WTC11 (cell line): Measurements from ENCODE around the gene UBC.
"Not testable (repeated sequence)": the region's sequence is repeated elsewhere in the genome, so short reads cannot be mapped to it uniquely, and the experiment has no call there.

Experiments used
- CTCF ChIP-seq: fragments of 200-600 bp; IDR thresholded peaks from 2 replicates; pipeline ENCODE4 v1.8.0; 2022; ENCODE audit warnings: antibody characterized with exemption
- IRF2 ChIP-seq: sonication (generic); formaldehyde crosslinking; IDR thresholded peaks from 2 replicates; pipeline ENCODE4 v1.8.0; 2022; ENCODE audit warnings: low read depth, missing genetic modification reagents, borderline replicate concordance
- TF ChIP-seq, protein P1 (sequence below): sonication (generic); formaldehyde crosslinking; IDR thresholded peaks from 2 replicates; pipeline ENCODE4 v1.8.1; 2022; ENCODE audit warnings: low read depth, missing genetic modification reagents, borderline replicate concordance

DNA sequence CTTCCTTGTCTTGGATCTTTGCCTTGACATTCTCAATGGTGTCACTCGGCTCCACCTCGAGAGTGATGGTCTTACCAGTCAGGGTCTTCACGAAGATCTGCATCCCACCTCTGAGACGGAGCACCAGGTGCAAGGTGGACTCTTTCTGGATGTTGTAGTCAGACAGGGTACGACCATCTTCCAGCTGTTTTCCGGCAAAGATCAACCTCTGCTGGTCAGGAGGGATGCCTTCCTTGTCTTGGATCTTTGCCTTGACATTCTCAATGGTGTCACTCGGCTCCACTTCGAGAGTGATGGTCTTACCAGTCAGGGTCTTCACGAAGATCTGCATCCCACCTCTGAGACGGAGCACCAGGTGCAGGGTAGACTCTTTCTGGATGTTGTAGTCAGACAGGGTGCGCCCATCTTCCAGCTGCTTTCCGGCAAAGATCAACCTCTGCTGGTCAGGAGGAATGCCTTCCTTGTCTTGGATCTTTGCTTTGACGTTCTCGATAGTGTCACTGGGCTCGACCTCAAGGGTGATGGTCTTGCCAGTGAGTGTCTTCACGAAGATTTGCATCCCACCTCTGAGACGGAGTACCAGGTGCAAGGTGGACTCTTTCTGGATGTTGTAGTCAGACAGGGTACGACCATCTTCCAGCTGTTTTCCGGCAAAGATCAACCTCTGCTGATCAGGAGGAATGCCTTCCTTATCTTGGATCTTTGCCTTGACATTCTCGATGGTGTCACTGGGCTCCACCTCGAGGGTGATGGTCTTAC lies 1.7 kb downstream of the UBC start:
- TF ChIP-seq IRF2, CTCF: not testable (repeated sequence)
- TF ChIP-seq, protein P1, sequence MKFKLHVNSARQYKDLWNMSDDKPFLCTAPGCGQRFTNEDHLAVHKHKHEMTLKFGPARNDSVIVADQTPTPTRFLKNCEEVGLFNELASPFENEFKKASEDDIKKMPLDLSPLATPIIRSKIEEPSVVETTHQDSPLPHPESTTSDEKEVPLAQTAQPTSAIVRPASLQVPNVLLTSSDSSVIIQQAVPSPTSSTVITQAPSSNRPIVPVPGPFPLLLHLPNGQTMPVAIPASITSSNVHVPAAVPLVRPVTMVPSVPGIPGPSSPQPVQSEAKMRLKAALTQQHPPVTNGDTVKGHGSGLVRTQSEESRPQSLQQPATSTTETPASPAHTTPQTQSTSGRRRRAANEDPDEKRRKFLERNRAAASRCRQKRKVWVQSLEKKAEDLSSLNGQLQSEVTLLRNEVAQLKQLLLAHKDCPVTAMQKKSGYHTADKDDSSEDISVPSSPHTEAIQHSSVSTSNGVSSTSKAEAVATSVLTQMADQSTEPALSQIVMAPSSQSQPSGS (CRISPR knock-in tag) = not testable (repeated sequence)
